Osteocyte (in vitro differentiated cells): Measurements from ENCODE around the gene EPHB2. TPM values are rescaled to one million over a fixed set of nuclear protein-coding genes. Genes with fewer than 3 reads are reported as not detected.

Experiments used
- DNase-seq: peaks from one replicate; pipeline ENCODE4 v3.0.0; 2021; ENCODE audit warnings: mixed read lengths; ENCODE audit not compliant: unreplicated experiment; ENCODE audit errors: extremely low spot score
- H3K27ac Mint-ChIP-seq: one replicate; pipeline ENCODE4 v1.8.0; 2021; ENCODE audit warnings: mild to moderate bottlenecking, mixed read lengths; ENCODE audit not compliant: unreplicated experiment
- H3K27me3 Mint-ChIP-seq: one replicate; pipeline ENCODE4 v1.8.0; 2021; ENCODE audit warnings: mixed read lengths; ENCODE audit not compliant: unreplicated experiment
- H3K36me3 Mint-ChIP-seq: one replicate; pipeline ENCODE4 v1.8.0; 2021; ENCODE audit warnings: mixed read lengths; ENCODE audit not compliant: unreplicated experiment
- H3K4me1 Mint-ChIP-seq: one replicate; pipeline ENCODE4 v1.8.0; 2021; ENCODE audit warnings: mixed read lengths; ENCODE audit not compliant: unreplicated experiment
- H3K4me3 Mint-ChIP-seq: one replicate; pipeline ENCODE4 v1.8.0; 2021; ENCODE audit warnings: mild to moderate bottlenecking, moderate library complexity, mixed read lengths; ENCODE audit not compliant: unreplicated experiment
- H3K9me3 Mint-ChIP-seq: one replicate; pipeline ENCODE4 v1.8.0; 2021; ENCODE audit warnings: mixed read lengths; ENCODE audit not compliant: unreplicated experiment
- total RNA-seq: library from RNA; stranded (reverse); gene quantifications from 2 replicates; pipeline ENCODE4 v1.2.1, GENCODE V29; 2021
- TF ChIP-seq, protein P1 (sequence below): fragments of 200-600 bp; sonication (generic); IDR thresholded peaks from 2 replicates; pipeline ENCODE4 v1.5.0; 2021; ENCODE audit warnings: antibody characterized with exemption, mild to moderate bottlenecking, moderate library complexity

Gene EPHB2
- total RNA-seq, 1 donor from 2014 or later: 32.5 TPM

- Mint-ChIP-seq H3K9me3 (no peaks in the 10 kb centered on the region), H3K36me3 (no peaks in the 10 kb centered on the region), H3K27me3 (no peaks in the 10 kb centered on the region), H3K4me1 (peaks cover 30% of the 10 kb centered on the region), H3K27ac (no peak overlapping the region), H3K4me3 (no peak overlapping the region)
- TF ChIP-seq, protein P1, sequence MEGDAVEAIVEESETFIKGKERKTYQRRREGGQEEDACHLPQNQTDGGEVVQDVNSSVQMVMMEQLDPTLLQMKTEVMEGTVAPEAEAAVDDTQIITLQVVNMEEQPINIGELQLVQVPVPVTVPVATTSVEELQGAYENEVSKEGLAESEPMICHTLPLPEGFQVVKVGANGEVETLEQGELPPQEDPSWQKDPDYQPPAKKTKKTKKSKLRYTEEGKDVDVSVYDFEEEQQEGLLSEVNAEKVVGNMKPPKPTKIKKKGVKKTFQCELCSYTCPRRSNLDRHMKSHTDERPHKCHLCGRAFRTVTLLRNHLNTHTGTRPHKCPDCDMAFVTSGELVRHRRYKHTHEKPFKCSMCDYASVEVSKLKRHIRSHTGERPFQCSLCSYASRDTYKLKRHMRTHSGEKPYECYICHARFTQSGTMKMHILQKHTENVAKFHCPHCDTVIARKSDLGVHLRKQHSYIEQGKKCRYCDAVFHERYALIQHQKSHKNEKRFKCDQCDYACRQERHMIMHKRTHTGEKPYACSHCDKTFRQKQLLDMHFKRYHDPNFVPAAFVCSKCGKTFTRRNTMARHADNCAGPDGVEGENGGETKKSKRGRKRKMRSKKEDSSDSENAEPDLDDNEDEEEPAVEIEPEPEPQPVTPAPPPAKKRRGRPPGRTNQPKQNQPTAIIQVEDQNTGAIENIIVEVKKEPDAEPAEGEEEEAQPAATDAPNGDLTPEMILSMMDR: no peak
- no peak for DNase-seq
Measured at GRCh38 chr1:22778862-22779520, 68.4 kb downstream of the EPHB2 start.

- TF ChIP-seq, protein P1: no peak
- Mint-ChIP-seq H3K27ac (no peak overlapping the region), H3K4me1 (peaks cover 19% of the 10 kb centered on the region), H3K27me3 (no peaks in the 10 kb centered on the region), H3K4me3 (no peak overlapping the region), H3K36me3 (no peaks in the 10 kb centered on the region), H3K9me3 (no peaks in the 10 kb centered on the region)
- no peak for DNase-seq
Measured at GRCh38 chr1:22780696-22781095, 70.1 kb downstream of the EPHB2 start.

DNA sequence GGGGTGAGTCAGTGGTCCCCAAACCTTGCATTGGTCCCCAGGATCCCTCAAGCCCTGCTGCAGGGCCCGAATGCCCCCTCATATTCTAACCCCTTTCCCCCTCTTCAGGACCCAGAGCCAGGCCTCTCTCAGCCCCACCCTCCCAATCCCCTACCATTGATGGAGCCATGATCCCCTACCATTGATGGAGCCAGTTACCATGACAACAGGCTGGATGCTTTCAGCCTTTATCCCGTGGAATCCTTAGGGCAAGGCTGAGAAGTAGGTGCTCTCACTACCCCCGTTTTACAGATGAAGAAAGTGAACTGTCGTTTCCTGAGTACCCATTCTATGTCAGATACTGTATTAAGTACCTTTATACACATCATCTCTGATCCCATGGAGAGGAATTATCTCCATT is 70.8 kb downstream of the EPHB2 start:
- H3K4me3 Mint-ChIP-seq: no peak overlapping the region
- H3K27ac Mint-ChIP-seq: no peak overlapping the region
- no peaks in the 10 kb centered on the region for H3K36me3 Mint-ChIP-seq
- H3K27me3 Mint-ChIP-seq: no peaks in the 10 kb centered on the region
- no peak for DNase-seq
- peaks cover 11% of the 10 kb centered on the region for H3K4me1 Mint-ChIP-seq
- TF ChIP-seq, protein P1: no peak
- H3K9me3 Mint-ChIP-seq: no peaks in the 10 kb centered on the region

- peaks cover 10% of the 10 kb centered on the region for H3K4me1 Mint-ChIP-seq
- no peak overlapping the region for H3K27ac Mint-ChIP-seq
- peaks cover 3% of the 10 kb centered on the region for H3K36me3 Mint-ChIP-seq
- no peak overlapping the region for H3K4me3 Mint-ChIP-seq
- no peaks in the 10 kb centered on the region for H3K9me3 Mint-ChIP-seq
- no peaks in the 10 kb centered on the region for H3K27me3 Mint-ChIP-seq
- TF ChIP-seq, protein P1: no peak
- DNase-seq: no peak
Measured at GRCh38 chr1:22782406-22782805, 71.8 kb downstream of the EPHB2 start.

- Mint-ChIP-seq H3K9me3 (no peaks in the 10 kb centered on the region), H3K27me3 (no peaks in the 10 kb centered on the region), H3K36me3 (peaks cover 3% of the 10 kb centered on the region), H3K4me1 (peaks cover 6% of the 10 kb centered on the region), H3K27ac (no peak overlapping the region), H3K4me3 (no peak overlapping the region)
- no peak for DNase-seq
- TF ChIP-seq, protein P1: no peak
Measured at GRCh38 chr1:22784317-22784716, 73.7 kb downstream of the EPHB2 start.
